ENCODE data around the gene GUCA1A.

DNA sequence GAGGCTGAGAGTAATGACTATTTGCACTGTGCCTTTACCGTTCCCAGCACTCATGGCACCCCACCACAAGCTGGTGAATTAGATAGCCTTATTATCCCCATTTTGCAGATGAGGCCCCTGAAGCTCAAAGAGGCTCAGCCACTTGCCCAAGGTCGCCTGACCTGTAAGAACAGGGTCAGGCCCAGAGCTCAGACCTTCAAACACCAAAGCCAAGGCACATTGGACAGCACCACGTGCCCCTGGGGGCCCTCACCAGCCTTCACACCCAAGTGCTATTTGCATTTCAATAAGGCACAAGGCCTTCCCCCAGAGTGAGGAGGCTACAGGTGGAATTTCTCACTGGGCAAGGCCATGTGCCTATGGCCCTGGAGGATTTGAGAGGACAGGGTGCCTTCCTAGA is 16.5 kb upstream of the GUCA1A start:
- no peak for TF ChIP-seq POLR2AphosphoS5 (IDR thresholded peaks at IDR 0.05; ENCODE audit: low read depth, low read length)
- TF ChIP-seq POLR2A (IDR thresholded peaks at IDR 0.05; ENCODE audit: borderline replicate concordance, extremely low read depth, insufficient read depth, insufficient read length), result no peak
- TF ChIP-seq, protein P1, sequence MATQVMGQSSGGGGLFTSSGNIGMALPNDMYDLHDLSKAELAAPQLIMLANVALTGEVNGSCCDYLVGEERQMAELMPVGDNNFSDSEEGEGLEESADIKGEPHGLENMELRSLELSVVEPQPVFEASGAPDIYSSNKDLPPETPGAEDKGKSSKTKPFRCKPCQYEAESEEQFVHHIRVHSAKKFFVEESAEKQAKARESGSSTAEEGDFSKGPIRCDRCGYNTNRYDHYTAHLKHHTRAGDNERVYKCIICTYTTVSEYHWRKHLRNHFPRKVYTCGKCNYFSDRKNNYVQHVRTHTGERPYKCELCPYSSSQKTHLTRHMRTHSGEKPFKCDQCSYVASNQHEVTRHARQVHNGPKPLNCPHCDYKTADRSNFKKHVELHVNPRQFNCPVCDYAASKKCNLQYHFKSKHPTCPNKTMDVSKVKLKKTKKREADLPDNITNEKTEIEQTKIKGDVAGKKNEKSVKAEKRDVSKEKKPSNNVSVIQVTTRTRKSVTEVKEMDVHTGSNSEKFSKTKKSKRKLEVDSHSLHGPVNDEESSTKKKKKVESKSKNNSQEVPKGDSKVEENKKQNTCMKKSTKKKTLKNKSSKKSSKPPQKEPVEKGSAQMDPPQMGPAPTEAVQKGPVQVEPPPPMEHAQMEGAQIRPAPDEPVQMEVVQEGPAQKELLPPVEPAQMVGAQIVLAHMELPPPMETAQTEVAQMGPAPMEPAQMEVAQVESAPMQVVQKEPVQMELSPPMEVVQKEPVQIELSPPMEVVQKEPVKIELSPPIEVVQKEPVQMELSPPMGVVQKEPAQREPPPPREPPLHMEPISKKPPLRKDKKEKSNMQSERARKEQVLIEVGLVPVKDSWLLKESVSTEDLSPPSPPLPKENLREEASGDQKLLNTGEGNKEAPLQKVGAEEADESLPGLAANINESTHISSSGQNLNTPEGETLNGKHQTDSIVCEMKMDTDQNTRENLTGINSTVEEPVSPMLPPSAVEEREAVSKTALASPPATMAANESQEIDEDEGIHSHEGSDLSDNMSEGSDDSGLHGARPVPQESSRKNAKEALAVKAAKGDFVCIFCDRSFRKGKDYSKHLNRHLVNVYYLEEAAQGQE (IDR thresholded peaks at IDR 0.05; ENCODE audit: low read depth), result no peak
- TF ChIP-seq CTCF (IDR thresholded peaks at IDR 0.05 in 2 of 3, conservative IDR thresholded peaks at IDR 0.05 in 1 of 3; ENCODE audit: borderline replicate concordance in 1 of 3, insufficient read depth in 1 of 3, low read depth in 2 of 3, low read length in 2 of 3), result no peak
- no peak for TF ChIP-seq SIN3A (IDR thresholded peaks at IDR 0.05; ENCODE audit: low read depth)
